GM12892 (cell line): ENCODE measurements around the gene RRBP1.

ENCODE experiments used
- POLR2A ChIP-seq: IDR thresholded peaks from 2 replicates; pipeline ENCODE4 v1.6.1; 2011; ENCODE audit warnings: low read depth, low read length, control low read depth
- POLR2AphosphoS5 ChIP-seq: IDR thresholded peaks from 2 replicates; pipeline ENCODE4 v1.6.1; 2011; ENCODE audit warnings: low read depth, low read length, control low read depth
- TAF1 ChIP-seq: IDR thresholded peaks from 2 replicates; pipeline ENCODE4 v1.6.1; 2011; ENCODE audit warnings: low read depth, mild to moderate bottlenecking, control low read depth, low read length, borderline replicate concordance

- TF ChIP-seq POLR2A: no peak
- no peak for TF ChIP-seq POLR2AphosphoS5
- TF ChIP-seq TAF1: no peak
Measured at GRCh38 chr20:17589161-17589834, 92.7 kb downstream of the RRBP1 start.
